Activated B cell treated with CpG ODN at 0.5 μM for 24 hours (primary cell): ENCODE measurements around the gene OLIG2. TPM values are rescaled to one million over a fixed set of nuclear protein-coding genes. Genes with fewer than 3 reads are reported as not detected.

Experiments
- ATAC-seq: fragments of 200-7000 bp; cut with Tn5 transposase; one replicate; pipeline ENCODE4 v1.10.0; 2021; ENCODE audit warnings: low read depth, mild to moderate bottlenecking, moderate library complexity
- CTCF ChIA-PET: fragments of 350-600 bp; sonication (Branson Sonifier 250); formaldehyde crosslinking; loops from one replicate; lab custom pipeline; 2021; ENCODE audit warnings: antibody characterized with exemption; lab: Charles Lee
- POLR2A ChIA-PET: fragments of 350-600 bp; sonication (Branson Sonifier 250); formaldehyde crosslinking; loops from one replicate; lab custom pipeline; 2021; ENCODE audit warnings: antibody characterized with exemption; lab: Charles Lee
- DNase-seq: peaks from one replicate; pipeline ENCODE4 v3.0.0; 2022
- H3K27ac Mint-ChIP-seq: one replicate; pipeline ENCODE4 v1.8.0; 2020; ENCODE audit warnings: mixed read lengths
- H3K27me3 Mint-ChIP-seq: one replicate; pipeline ENCODE4 v1.8.0; 2021; ENCODE audit warnings: mixed read lengths
- H3K36me3 Mint-ChIP-seq: one replicate; pipeline ENCODE4 v1.8.0; 2021; ENCODE audit warnings: low read depth, mixed read lengths
- H3K4me1 Mint-ChIP-seq: one replicate; pipeline ENCODE4 v1.8.0; 2021; ENCODE audit warnings: mixed read lengths
- H3K4me3 Mint-ChIP-seq: one replicate; pipeline ENCODE4 v1.8.0; 2020; ENCODE audit warnings: mild to moderate bottlenecking, mixed read lengths
- H3K9me3 Mint-ChIP-seq: one replicate; pipeline ENCODE4 v1.8.0; 2020; ENCODE audit warnings: mixed read lengths
- intact Hi-C: fragments of 100-400 bp; cut with micrococcal nuclease; formaldehyde crosslinking; loops from one replicate; pipeline ENCODE4 v1.15.1; 2024
- total RNA-seq: library from RNA; stranded (reverse); gene quantifications from 2 replicates; pipeline ENCODE4 v1.2.3, GENCODE V29; 2022
- TF ChIP-seq, protein P1 (sequence below): fragments of 200-600 bp; IDR thresholded peaks from one replicate; pipeline ENCODE4 v1.8.0; 2022; ENCODE audit warnings: antibody characterized with exemption, mild to moderate bottlenecking

OLIG2 gene
- total RNA-seq, 1 donor from 2014 or later, result not detected

DNA sequence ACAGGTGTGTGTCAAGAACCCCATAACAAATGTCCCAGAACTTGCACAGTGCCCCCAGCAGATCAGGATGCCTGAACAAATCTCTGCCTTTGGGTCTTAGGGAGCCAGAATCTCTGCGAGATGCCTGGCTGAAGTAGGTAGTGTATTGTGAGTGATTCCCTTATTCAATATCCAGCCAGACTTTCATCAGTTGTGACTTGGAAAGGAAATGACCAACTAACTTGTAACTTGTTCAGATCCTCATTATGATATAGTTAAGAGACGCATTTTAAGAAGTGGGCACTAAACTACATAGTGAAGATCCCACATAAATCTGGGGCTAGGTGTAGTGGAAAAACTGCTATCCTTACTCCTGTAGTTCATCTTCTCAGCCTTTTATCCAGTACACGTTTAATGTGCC, 11.8 kb downstream of the OLIG2 start:
- DNase-seq, result no peak
- CTCF ChIA-PET, result no interaction called here

DNA sequence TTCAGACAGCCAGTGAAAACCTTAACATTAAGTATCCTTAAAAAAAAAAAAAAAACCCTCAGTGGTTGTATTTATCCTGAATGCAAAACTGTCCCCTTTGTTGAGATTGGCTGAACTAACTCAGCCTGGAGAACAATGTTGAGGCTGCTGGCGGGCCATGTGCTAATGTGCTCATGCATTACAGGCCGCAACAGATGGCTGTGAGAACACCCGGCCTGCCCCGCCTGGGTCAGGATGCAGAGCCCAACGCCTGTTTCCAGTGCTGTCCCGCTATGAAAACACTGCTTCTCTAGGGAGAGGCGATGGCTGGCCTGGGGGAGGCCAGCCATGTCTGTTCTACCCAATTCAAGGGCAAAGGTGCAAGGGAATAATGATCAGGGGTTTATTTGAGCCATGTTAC, 13.8 kb downstream of the OLIG2 start:
- ChIA-PET POLR2A (no interaction called here), CTCF (no interaction called here)
- Mint-ChIP-seq H3K4me1 (peaks cover 2% of the 10 kb centered on the region), H3K36me3 (no peaks in the 10 kb centered on the region), H3K4me3 (no peak overlapping the region), H3K27me3 (peaks cover 52% of the 10 kb centered on the region), H3K9me3 (peaks cover 5% of the 10 kb centered on the region), H3K27ac (no peak overlapping the region)
- intact Hi-C loops, result no loop called here
- no peak for DNase-seq
- no peak for ATAC-seq
- TF ChIP-seq, protein P1, sequence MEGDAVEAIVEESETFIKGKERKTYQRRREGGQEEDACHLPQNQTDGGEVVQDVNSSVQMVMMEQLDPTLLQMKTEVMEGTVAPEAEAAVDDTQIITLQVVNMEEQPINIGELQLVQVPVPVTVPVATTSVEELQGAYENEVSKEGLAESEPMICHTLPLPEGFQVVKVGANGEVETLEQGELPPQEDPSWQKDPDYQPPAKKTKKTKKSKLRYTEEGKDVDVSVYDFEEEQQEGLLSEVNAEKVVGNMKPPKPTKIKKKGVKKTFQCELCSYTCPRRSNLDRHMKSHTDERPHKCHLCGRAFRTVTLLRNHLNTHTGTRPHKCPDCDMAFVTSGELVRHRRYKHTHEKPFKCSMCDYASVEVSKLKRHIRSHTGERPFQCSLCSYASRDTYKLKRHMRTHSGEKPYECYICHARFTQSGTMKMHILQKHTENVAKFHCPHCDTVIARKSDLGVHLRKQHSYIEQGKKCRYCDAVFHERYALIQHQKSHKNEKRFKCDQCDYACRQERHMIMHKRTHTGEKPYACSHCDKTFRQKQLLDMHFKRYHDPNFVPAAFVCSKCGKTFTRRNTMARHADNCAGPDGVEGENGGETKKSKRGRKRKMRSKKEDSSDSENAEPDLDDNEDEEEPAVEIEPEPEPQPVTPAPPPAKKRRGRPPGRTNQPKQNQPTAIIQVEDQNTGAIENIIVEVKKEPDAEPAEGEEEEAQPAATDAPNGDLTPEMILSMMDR, result no peak

More for the DNA sequence above, 11.8 kb downstream of the OLIG2 start:
- H3K4me1 Mint-ChIP-seq, result peaks cover 2% of the 10 kb centered on the region
- H3K4me3 Mint-ChIP-seq, result no peak overlapping the region
- no peak for ATAC-seq
- H3K27me3 Mint-ChIP-seq, result peaks cover 51% of the 10 kb centered on the region
- POLR2A ChIA-PET, result no interaction called here
- H3K27ac Mint-ChIP-seq, result no peak overlapping the region
- peaks cover 5% of the 10 kb centered on the region for H3K9me3 Mint-ChIP-seq
- TF ChIP-seq, protein P1, result no peak
- no peaks in the 10 kb centered on the region for H3K36me3 Mint-ChIP-seq
- intact Hi-C loops, result no loop called here

DNA sequence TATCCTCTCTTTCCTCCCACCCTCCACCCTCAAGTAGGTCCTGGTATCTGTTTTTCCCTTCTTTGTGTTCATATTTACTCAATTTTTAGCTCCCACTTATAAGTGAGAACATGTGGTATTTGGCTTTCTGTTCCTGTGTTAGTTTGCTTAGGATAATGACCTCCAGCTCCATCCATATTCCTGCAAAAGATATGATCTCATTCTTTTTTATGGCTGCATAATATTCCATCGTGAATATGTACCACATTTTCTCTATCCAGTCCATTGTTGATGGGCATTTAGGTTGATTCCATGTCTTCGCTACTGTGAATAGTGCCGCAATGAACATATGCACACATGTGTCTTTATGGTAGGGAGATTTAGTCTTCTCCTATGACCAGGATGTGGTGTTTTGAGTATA, 14.5 kb downstream of the OLIG2 start:
- ChIA-PET CTCF (no interaction called here), POLR2A (no interaction called here)
- H3K27me3 Mint-ChIP-seq, result peaks cover 48% of the 10 kb centered on the region
- no peaks in the 10 kb centered on the region for H3K36me3 Mint-ChIP-seq
- H3K4me1 Mint-ChIP-seq, result peaks cover 2% of the 10 kb centered on the region
- intact Hi-C loops, result no loop called here
- H3K4me3 Mint-ChIP-seq, result no peak overlapping the region
- DNase-seq (no peak), ATAC-seq (no peak)
- TF ChIP-seq, protein P1, result no peak
- H3K9me3 Mint-ChIP-seq, result peaks cover 5% of the 10 kb centered on the region
- no peak overlapping the region for H3K27ac Mint-ChIP-seq

DNA sequence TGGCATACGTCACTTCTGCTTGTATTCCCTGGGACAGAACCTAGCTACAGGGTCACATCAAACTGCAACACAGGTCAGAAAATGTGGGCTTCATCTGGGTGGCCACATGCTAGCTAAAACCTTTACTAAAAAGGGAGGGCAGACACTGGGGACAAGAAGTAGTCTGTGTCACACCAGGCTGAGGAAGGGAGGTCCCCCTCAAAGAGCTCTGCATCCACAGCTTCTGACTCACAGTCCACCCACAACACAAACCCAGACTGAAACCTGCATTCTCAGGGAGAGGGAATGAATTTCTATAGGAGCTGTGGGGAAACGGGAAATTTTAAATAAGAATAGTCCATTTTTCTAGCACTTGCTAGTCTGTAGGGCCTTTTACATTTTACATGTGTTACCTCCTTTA, 16.2 kb downstream of the OLIG2 start:
- ChIA-PET CTCF (no interaction called here), POLR2A (no interaction called here)
- H3K9me3 Mint-ChIP-seq, result peaks cover 5% of the 10 kb centered on the region
- no peak overlapping the region for H3K4me3 Mint-ChIP-seq
- ATAC-seq (no peak), DNase-seq (no peak)
- H3K27ac Mint-ChIP-seq, result no peak overlapping the region
- TF ChIP-seq, protein P1, result no peak
- peaks cover 40% of the 10 kb centered on the region for H3K27me3 Mint-ChIP-seq
- no peaks in the 10 kb centered on the region for H3K4me1 Mint-ChIP-seq
- intact Hi-C loops, result no loop called here
- H3K36me3 Mint-ChIP-seq, result no peaks in the 10 kb centered on the region

DNA sequence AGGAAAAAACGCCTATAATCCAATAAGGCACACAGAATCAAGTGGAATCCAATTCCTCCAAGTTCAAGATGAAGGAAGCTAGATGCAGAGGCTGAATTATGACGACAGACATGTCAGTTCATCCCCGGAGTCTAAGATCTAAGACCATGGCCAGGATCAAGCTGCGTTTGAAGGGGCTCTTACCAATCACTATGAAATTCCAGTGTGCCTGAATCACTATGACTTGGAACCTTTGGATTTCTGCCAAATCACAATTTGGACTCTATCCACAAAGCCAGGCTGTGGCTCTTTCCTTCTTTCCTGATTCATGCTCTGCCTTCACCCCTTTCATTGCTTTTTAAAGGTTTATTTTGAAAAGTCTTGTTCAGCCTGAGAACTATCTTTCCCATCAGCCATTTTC, 17.1 kb downstream of the OLIG2 start:
- Mint-ChIP-seq H3K9me3 (peaks cover 5% of the 10 kb centered on the region), H3K27me3 (peaks cover 40% of the 10 kb centered on the region), H3K36me3 (no peaks in the 10 kb centered on the region), H3K4me1 (no peaks in the 10 kb centered on the region), H3K4me3 (no peak overlapping the region), H3K27ac (no peak overlapping the region)
- TF ChIP-seq, protein P1, result no peak
- ChIA-PET POLR2A (no interaction called here), CTCF (no interaction called here)
- ATAC-seq (no peak), DNase-seq (no peak)
- intact Hi-C loops, result no loop called here
